A673 (cell line): ENCODE results near the gene GNB2. TPM values are rescaled to one million over a fixed set of nuclear protein-coding genes. Genes with fewer than 3 reads are reported as not detected.

Experiments
- BruUV-seq: library from RNA; stranded (reverse); fragments of 400-500 nt; replicated peaks from 2 replicates; lab custom pipeline; 2021; lab: Mats Ljungman, UMichigan
- CTCF ChIA-PET: fragments of 300-600 bp; sonication (Branson Sonifier 250); formaldehyde crosslinking; loops from one replicate; lab custom pipeline; 2022; ENCODE audit warnings: antibody characterized with exemption; lab: Charles Lee
- POLR2A ChIA-PET: fragments of 300-600 bp; sonication (Branson Sonifier 250); formaldehyde crosslinking; loops from one replicate; lab custom pipeline; 2022; ENCODE audit warnings: antibody characterized with exemption; ENCODE audit not compliant: low non-redundant PET; lab: Charles Lee
- DNase-seq: peaks from one replicate; pipeline ENCODE4 v3.0.0-alpha.2; 2015; ENCODE audit warnings: low spot score
- H3K27ac ChIP-seq: fragments of 200-600 bp; sonication (generic); 2 replicates; pipeline ENCODE4 v1.5.1; 2016; ENCODE audit warnings: mixed run types, low read depth, mild to moderate bottlenecking, mixed read lengths, antibody characterized with exemption, low read length; ENCODE audit not compliant: poor library complexity, severe bottlenecking
- H3K27me3 ChIP-seq: fragments of 200-600 bp; sonication (generic); replicated peaks from 2 replicates; pipeline ENCODE4 v1.6.1; 2017; ENCODE audit warnings: mixed run types, low read depth, mild to moderate bottlenecking, mixed read lengths, antibody characterized with exemption, low read length; ENCODE audit not compliant: insufficient read depth, poor library complexity
- H3K36me3 ChIP-seq: fragments of 200-600 bp; sonication (generic); 2 replicates; pipeline ENCODE4 v1.6.1; 2016; ENCODE audit warnings: mixed run types, mild to moderate bottlenecking, mixed read lengths, antibody characterized with exemption, low read length; ENCODE audit not compliant: insufficient read depth, poor library complexity, severe bottlenecking
- H3K4me1 ChIP-seq: fragments of 200-600 bp; sonication (generic); 2 replicates; pipeline ENCODE4 v1.6.1; 2017; ENCODE audit warnings: mixed run types, mild to moderate bottlenecking, mixed read lengths, antibody characterized with exemption, low read length; ENCODE audit not compliant: insufficient read depth, poor library complexity, severe bottlenecking
- H3K4me3 ChIP-seq: fragments of 200-600 bp; sonication (generic); 2 replicates; pipeline ENCODE4 v1.5.1; 2016; ENCODE audit warnings: low read depth, mixed run types, mild to moderate bottlenecking, mixed read lengths, low read length; ENCODE audit not compliant: poor library complexity, severe bottlenecking
- H3K9me3 ChIP-seq: fragments of 200-600 bp; sonication (generic); 2 replicates; pipeline ENCODE4 v1.6.1; 2016; ENCODE audit warnings: mixed run types, low read depth, mild to moderate bottlenecking, mixed read lengths, antibody characterized with exemption, low read length; ENCODE audit not compliant: poor library complexity, severe bottlenecking
- CTCF ChIP-seq: fragments of 300-800, 200-600 bp; sonication (generic); conservative IDR thresholded peaks from 2 replicates; pipeline ENCODE4 v1.5.1; 2017; ENCODE audit warnings: low read depth, mild to moderate bottlenecking, antibody characterized with exemption, low read length, moderate library complexity, mixed read lengths
- EZH2 ChIP-seq: fragments of 200-600 bp; sonication (generic); IDR thresholded peaks from 2 replicates; pipeline ENCODE4 v1.6.1; 2017; ENCODE audit warnings: borderline replicate concordance, low read depth, mild to moderate bottlenecking, mixed read lengths, antibody characterized with exemption, low read length; ENCODE audit not compliant: poor library complexity, severe bottlenecking
- intact Hi-C: fragments of 100-400 bp; cut with micrococcal nuclease; formaldehyde crosslinking; loops from one replicate; pipeline ENCODE4 v1.10.0; 2022; ENCODE audit not compliant: unreplicated experiment
- total RNA-seq: library from RNA; stranded (reverse); gene quantifications from 2 replicates; pipeline ENCODE4 v1.2.3, GENCODE V29; 2021

GNB2 gene
- total RNA-seq, 1 experiment from 2014 or later, result 225 TPM

GRCh38 chr7:100719523-100720278 is 46.2 kb downstream of the GNB2 start:
- BruUV-seq, result no TSS peak
- Histone ChIP-seq H3K27ac (no peak overlapping the region), H3K27me3 (peaks cover 38% of the 10 kb centered on the region), H3K4me1 (peaks cover 4% of the 10 kb centered on the region), H3K9me3 (no peaks in the 10 kb centered on the region), H3K36me3 (no peaks in the 10 kb centered on the region), H3K4me3 (no peak overlapping the region)
- ChIA-PET CTCF (interaction anchor here (0.7 kb wide), 4 partner anchors 7 to 170 kb away, joined by 3 to 5 read pairs (median 4); partner anchors contain the start of genes POP7 and UFSP1), POLR2A (no interaction called here)
- no peak for DNase-seq
- intact Hi-C loops, result no loop called here
- peak; percentile 28; the same call in 1 of the 2 replicates for TF ChIP-seq CTCF
- no peak for TF ChIP-seq EZH2

GRCh38 chr7:100720279-100720670 is 46.7 kb downstream of the GNB2 start, which contains the start of gene EPO:
TSS of gene EPO (plus strand) at chr7:100720468. CDS start at chr7:100720981, 513 bp downstream.
- no peak for DNase-seq
- peaks cover 4% of the 10 kb centered on the region for H3K4me1 ChIP-seq
- ChIA-PET POLR2A (no interaction called here), CTCF (interaction anchor here (0.7 kb wide), 3 partner anchors 8 to 15 kb away, joined by 3 to 5 read pairs (median 3); partner anchors contain the start of gene POP7)
- no peaks in the 10 kb centered on the region for H3K9me3 ChIP-seq
- no peaks in the 10 kb centered on the region for H3K36me3 ChIP-seq
- no peak within 1 kb of the TSS for H3K27ac ChIP-seq
- H3K4me3 ChIP-seq, result no peak within 1 kb of the TSS
- peaks cover 38% of the 10 kb centered on the region for H3K27me3 ChIP-seq
- TF ChIP-seq EZH2 (no peak), CTCF (no peak)
- intact Hi-C loops, result no loop called here
- no TSS peak for BruUV-seq

GRCh38 chr7:100720671-100721504 is 47.3 kb downstream of the GNB2 start:
- no peak overlapping the region for H3K27ac ChIP-seq
- CTCF ChIA-PET, result interaction anchor here (0.7 kb wide), 1 partner anchor 12 kb away, joined by 3 read pairs; no protein-coding TSS in a partner anchor
- no peaks in the 10 kb centered on the region for H3K9me3 ChIP-seq
- peaks cover 4% of the 10 kb centered on the region for H3K4me1 ChIP-seq
- intact Hi-C loops, result no loop called here
- peaks cover 38% of the 10 kb centered on the region for H3K27me3 ChIP-seq
- DNase-seq, result no peak
- TF ChIP-seq EZH2 (peak; percentile 89), CTCF (no peak)
- H3K4me3 ChIP-seq, result no peak overlapping the region
- POLR2A ChIA-PET, result no interaction called here
- BruUV-seq, result no TSS peak
- H3K36me3 ChIP-seq, result no peaks in the 10 kb centered on the region
